HG02571 (cell line): ENCODE data around the gene CALM1.

Source experiments
- ATAC-seq: cut with Tn5 transposase; IDR thresholded peaks from one replicate; pipeline ENCODE4 v1.9.1; 2021; ENCODE audit warnings: mild to moderate bottlenecking, moderate library complexity; ENCODE audit not compliant: unreplicated experiment

CALM1 gene

DNA sequence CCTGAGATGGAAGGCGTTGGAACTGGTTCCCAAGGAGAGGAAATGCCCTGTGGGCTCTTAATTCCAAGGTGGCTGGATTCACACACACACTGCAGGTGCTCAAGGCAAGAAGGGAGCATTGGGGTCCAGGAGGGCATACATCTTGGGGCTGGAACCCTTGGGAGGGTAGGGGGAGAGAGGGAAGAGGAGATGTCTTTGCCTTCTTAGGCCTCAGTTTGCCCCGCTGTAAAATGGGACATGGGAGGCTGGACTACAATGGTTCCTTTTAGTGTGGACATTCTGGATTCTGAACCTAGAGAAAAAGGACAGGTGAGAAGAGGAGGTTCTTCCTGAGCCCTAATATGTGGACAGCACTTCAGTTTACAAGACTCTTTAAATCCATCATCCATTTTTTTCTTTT lies 43.8 kb downstream of the CALM1 start:
- ATAC-seq, result no peak

DNA sequence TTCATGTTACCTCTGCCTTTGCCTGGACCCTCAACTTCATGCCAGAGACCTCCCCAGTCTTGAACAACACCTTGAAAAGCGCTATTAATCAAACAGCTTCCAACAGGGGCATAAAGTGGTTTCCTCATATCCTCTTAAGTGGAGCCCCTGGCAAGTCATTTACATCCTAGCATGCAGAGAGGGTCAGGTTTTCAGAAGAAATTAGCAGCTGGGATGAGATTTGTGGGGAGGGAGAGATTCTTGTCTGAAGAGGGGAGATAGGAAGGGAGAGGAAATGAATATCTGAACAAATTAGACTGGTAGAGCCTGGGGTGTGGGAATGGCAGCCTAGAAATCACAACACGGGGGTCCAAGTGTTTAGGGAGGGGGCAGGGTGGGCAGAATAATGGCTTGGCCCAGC lies 45.6 kb downstream of the CALM1 start:
- ATAC-seq, result no peak

DNA sequence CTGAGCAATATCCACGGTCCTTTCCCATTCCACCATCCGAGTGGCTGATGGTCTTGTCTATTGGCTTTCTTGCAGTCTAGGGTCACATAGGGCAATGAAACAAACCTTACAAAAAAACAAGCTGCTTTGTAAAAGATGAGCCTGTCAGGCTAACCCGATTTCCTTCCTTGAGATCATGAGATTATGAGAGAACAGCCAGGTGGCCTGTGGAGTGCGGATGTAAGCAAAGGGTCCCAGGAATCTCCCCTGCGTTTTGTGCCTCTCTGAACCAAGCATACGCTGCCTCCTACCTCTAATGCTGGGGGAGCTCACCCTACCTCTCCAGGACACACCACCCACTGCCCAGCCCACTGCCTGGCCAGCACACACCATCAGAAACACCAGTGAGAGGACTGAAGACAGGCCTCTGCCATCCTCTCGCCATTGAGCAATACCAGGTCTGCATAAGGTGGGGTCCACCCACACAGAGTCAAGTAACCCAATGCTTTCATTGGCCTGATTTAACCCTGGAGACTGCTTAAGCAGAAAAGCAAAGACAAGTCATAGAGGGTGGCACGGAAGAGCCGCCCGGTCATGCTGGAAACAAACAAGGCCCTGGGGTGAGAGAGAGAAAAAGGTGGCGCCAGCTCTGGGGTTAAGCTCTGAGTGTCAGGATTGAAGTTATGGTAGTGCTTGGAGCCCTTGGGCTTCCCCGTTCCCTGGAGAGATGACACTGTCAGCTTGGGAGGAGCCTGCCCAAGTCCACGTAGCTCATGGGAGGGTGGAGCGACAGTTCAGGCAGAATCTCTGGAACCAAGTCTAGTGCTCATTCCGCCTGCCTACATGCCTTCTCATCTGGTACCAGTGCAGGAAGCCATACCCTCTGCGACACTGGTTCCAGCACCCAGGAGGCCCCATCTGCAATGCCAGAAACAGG lies 46.6 kb downstream of the CALM1 start:
- ATAC-seq, result no peak

GRCh38 chr14:90444077-90444696 lies 47.4 kb downstream of the CALM1 start:
- ATAC-seq, result no peak

DNA sequence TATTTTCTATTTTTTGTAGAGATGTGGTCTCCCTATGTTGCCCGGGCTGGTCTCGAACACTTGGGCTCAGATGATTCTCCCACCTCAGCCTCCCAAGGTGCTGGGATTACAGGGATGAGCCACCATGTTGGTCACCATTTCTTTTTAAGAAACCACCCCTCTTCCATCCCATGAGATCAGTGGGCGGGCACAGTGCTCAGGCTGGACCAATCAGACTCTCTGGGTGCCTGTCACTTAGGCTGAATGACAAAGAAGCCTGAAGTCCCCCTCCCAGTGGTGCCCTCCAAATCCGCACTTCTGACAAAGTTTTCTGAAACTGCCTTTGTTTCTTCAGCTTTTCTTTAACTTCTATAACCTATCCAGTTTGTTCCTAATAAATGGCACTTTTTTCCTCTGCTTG lies 48.2 kb downstream of the CALM1 start:
- ATAC-seq, result no peak

- no peak for ATAC-seq
Measured at GRCh38 chr14:90446405-90446804, 49.6 kb downstream of the CALM1 start.

- no peak for ATAC-seq
Measured at GRCh38 chr14:90447720-90448497, 51.1 kb downstream of the CALM1 start.

- ATAC-seq, result no peak
Measured at GRCh38 chr14:90449411-90449810, 52.6 kb downstream of the CALM1 start.

GRCh38 chr14:90450151-90450550 lies 53.3 kb downstream of the CALM1 start:
- no peak for ATAC-seq

GRCh38 chr14:90450667-90451066 lies 53.8 kb downstream of the CALM1 start:
- no peak for ATAC-seq

GRCh38 chr14:90451443-90451842 lies 54.6 kb downstream of the CALM1 start:
- no peak for ATAC-seq

DNA sequence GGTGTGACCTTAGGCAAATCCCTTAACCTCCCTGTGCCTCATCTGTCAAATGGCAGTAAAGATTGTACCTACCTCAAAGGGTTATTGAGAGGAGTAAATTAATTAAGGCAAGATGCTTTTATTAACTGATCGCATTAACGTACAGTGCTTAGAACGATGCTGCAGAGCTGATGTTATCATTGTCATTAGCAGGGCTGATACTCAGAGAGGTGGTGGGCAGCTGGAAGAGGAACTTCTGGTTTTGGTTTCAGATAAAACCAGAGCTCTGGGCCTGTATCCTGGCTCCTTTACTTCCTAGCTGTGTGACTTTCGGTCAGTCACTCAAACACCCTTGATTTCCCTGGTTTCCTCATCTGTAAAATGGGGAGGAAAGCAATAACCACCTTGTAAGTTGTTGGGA lies 55.1 kb downstream of the CALM1 start:
- ATAC-seq, result no peak

GRCh38 chr14:90452366-90452765 lies 55.5 kb downstream of the CALM1 start:
- no peak for ATAC-seq

GRCh38 chr14:90453401-90453951 lies 56.6 kb downstream of the CALM1 start:
- no peak for ATAC-seq

DNA sequence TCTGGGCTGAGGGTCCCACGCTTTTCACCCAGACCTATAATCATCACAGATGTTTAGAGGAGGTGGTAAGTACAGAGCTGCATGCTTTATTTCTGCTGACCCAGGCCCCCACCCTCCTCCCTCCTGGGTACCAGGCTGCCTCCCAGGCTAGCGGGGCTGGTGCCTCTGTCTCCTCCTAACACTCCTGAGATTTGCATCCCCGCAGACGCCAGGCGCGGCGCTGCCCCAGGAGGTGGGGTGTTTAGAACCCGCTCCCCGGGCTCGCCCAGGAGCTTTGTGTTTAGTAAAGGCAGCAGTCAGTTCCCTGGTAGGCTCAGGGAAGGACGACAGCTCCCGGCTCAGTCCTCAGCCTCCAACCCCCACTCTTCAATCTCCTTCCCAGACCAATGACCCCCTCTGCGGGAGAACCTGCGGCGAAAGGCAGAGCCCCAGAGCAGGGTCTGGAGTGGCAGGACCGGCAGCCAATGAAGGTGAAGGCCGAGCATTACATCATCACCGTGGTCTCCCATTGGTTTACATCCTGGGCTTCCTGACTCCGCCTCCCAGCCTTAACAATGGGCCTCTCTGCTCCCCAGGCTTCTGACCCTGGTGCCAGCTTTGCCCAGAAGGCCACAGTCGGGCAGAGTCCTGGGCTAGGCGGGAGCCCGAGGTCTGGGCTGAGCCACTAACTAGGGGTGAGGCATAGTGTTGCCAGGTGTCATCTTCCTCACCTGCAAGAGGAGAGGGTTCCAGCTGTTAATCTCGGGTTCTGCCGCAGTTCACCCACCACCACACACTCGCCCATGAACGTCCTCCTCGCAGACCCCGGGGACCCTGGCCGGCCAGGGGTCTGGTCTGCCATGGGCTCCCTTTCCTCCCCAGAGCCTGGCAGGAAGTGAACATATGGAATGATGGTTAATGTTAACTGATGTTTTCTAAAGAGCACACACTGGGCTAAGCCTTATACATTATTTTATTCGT lies 57.5 kb downstream of the CALM1 start:
- no peak for ATAC-seq

GRCh38 chr14:90455100-90455571 lies 58.3 kb downstream of the CALM1 start:
- ATAC-seq, result no peak

- no peak for ATAC-seq
Measured at GRCh38 chr14:90456551-90456950, 59.7 kb downstream of the CALM1 start.

- ATAC-seq, result no peak
Measured at GRCh38 chr14:90457186-90457585, 60.4 kb downstream of the CALM1 start.
